PC-3 (cell line): ENCODE data around the gene OR5B21. TPM values are rescaled to one million over a fixed set of nuclear protein-coding genes. Genes with fewer than 3 reads are reported as not detected.

Experiments used
- ATAC-seq: fragments of 200-7000 bp; cut with Tn5 transposase; 2 replicates; pipeline ENCODE4 v1.9.1; 2020; ENCODE audit warnings: mild to moderate bottlenecking, moderate library complexity
- BruUV-seq: library from RNA; stranded (reverse); fragments of 400-500 nt; replicated peaks from 2 replicates; lab custom pipeline; 2021; lab: Mats Ljungman, UMichigan
- CTCF ChIA-PET: fragments of 300-600 bp; sonication (Branson Sonifier 250); formaldehyde crosslinking; loops from one replicate; lab custom pipeline; 2022; ENCODE audit warnings: antibody characterized with exemption; lab: Charles Lee
- POLR2A ChIA-PET: fragments of 300-600 bp; sonication (Branson Sonifier 250); formaldehyde crosslinking; loops from one replicate; lab custom pipeline; 2022; ENCODE audit warnings: antibody characterized with exemption; ENCODE audit not compliant: unreplicated experiment; lab: Charles Lee
- DNase-seq: peaks from one replicate; pipeline ENCODE4 v3.0.0-alpha.2; 2015
- H2AFZ ChIP-seq: fragments of 300-600 bp; sonication (generic); 2 replicates; pipeline ENCODE4 v1.6.0; 2016; ENCODE audit warnings: antibody characterized with exemption, low read length
- H3F3A ChIP-seq: fragments of 300-600 bp; sonication (generic); one replicate; pipeline ENCODE4 v1.6.0; 2017; ENCODE audit warnings: antibody characterized with exemption, low read length, control low read depth, mild to moderate bottlenecking; ENCODE audit not compliant: unreplicated experiment
- H3K27ac ChIP-seq: fragments of 300-600 bp; sonication (generic); 2 replicates; pipeline ENCODE4 v1.5.1; 2016; ENCODE audit warnings: mild to moderate bottlenecking, low read length
- H3K27me3 ChIP-seq: fragments of 300-600 bp; sonication (generic); 2 replicates; pipeline ENCODE4 v1.6.1; 2016; ENCODE audit warnings: low read length, mixed read lengths
- H3K36me3 ChIP-seq: fragments of 300-600 bp; sonication (generic); 2 replicates; pipeline ENCODE4 v1.6.1; 2016; ENCODE audit warnings: low read depth, mixed run types, low read length, mixed read lengths
- H3K4me1 ChIP-seq: fragments of 300-600 bp; sonication (generic); 2 replicates; pipeline ENCODE4 v1.5.1; 2016; ENCODE audit warnings: low read length; ENCODE audit not compliant: insufficient read depth
- H3K4me2 ChIP-seq: fragments of 300-600 bp; sonication (generic); 2 replicates; pipeline ENCODE4 v1.6.0; 2016; ENCODE audit warnings: low read length
- H3K4me3 ChIP-seq: fragments of 300-600 bp; sonication (generic); 2 replicates; pipeline ENCODE4 v1.5.1; 2016; ENCODE audit warnings: mild to moderate bottlenecking, low read length, mixed read lengths
- H3K79me2 ChIP-seq: fragments of 300-600 bp; sonication (generic); 2 replicates; pipeline ENCODE4 v1.6.1; 2017; ENCODE audit warnings: low read length, mixed read lengths
- H3K9ac ChIP-seq: fragments of 300-600 bp; sonication (generic); 2 replicates; pipeline ENCODE4 v1.6.0; 2016; ENCODE audit warnings: mild to moderate bottlenecking, low read length
- H3K9me2 ChIP-seq: fragments of 300-600 bp; sonication (generic); replicated peaks from 2 replicates; pipeline ENCODE4 v1.6.1; 2016; ENCODE audit warnings: mixed run types, low read length, mixed read lengths
- H3K9me3 ChIP-seq: fragments of 300-600 bp; sonication (generic); 2 replicates; pipeline ENCODE4 v1.6.1; 2016; ENCODE audit warnings: low read length, mixed read lengths
- H4K20me1 ChIP-seq: fragments of 300-600 bp; sonication (generic); 2 replicates; pipeline ENCODE4 v1.6.1; 2016; ENCODE audit warnings: low read length, mixed read lengths
- EZH2 ChIP-seq: fragments of 300-600 bp; sonication (generic); IDR thresholded peaks from one replicate; pipeline ENCODE4 v1.6.1; 2017; ENCODE audit warnings: antibody characterized with exemption, mild to moderate bottlenecking, low read length; ENCODE audit not compliant: unreplicated experiment
- EZH2phosphoT487 ChIP-seq: fragments of 300-600 bp; sonication (generic); IDR thresholded peaks from 2 replicates; pipeline ENCODE4 v1.6.1; 2018; ENCODE audit warnings: mild to moderate bottlenecking, antibody characterized with exemption, low read length, borderline replicate concordance
- intact Hi-C: fragments of 100-400 bp; cut with micrococcal nuclease; formaldehyde crosslinking; loops from 2 replicates; pipeline ENCODE4 v1.9.0; 2023
- total RNA-seq: library from RNA; depleted of rRNA; stranded (reverse); fragments of >200 nt; gene quantifications from 2 replicates; pipeline ENCODE4 v1.2.3, GENCODE V29; 2014
- TF ChIP-seq, protein P1 (sequence below): fragments of 300-600 bp; sonication (generic); conservative IDR thresholded peaks from 2 replicates; pipeline ENCODE4 v1.5.1; 2017; ENCODE audit warnings: antibody characterized with exemption, low read depth, mild to moderate bottlenecking, low read length

OR5B21 gene
- total RNA-seq, 1 experiment from 2014 or later = not detected

DNA sequence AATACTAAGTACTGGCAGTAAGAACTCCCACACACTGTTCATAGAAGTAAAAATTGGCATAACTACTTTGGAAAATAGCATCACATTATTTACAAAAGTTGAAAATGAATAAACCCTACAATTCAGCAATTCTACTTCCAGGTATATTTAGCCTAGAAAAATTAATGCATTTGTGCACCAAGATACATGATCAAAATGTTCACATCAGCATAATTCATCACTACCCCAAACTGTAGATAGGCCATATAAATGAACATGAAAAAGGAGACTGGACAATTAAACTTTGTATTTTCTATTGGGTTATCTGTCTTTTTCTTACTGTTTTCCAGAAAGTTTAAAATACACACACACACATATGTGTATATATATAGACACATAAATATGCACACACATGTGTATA, 5.9 kb downstream of the OR5B21 start:
- DNase-seq (no peak), ATAC-seq (no peak)
- POLR2A ChIA-PET = no interaction called here
- H3K4me1 ChIP-seq = no peaks in the 10 kb centered on the region
- H4K20me1 ChIP-seq = no peaks in the 10 kb centered on the region
- no peaks in the 10 kb centered on the region for H3K36me3 ChIP-seq
- H3K79me2 ChIP-seq = no peaks in the 10 kb centered on the region
- no peaks in the 10 kb centered on the region for H3K27me3 ChIP-seq
- H3K9me3 ChIP-seq = no peaks in the 10 kb centered on the region
- CTCF ChIA-PET = no interaction called here
- H3K27ac ChIP-seq = no peak overlapping the region
- H3K9ac ChIP-seq = no peak overlapping the region
- H3K4me2 ChIP-seq = no peak overlapping the region
- no peak overlapping the region for H3K4me3 ChIP-seq
- no peaks in the 10 kb centered on the region for H3F3A ChIP-seq
- H3K9me2 ChIP-seq = no peaks in the 10 kb centered on the region
- no peak overlapping the region for H2AFZ ChIP-seq
- BruUV-seq = no TSS peak
- intact Hi-C loops = no loop called here
- TF ChIP-seq, protein P1, sequence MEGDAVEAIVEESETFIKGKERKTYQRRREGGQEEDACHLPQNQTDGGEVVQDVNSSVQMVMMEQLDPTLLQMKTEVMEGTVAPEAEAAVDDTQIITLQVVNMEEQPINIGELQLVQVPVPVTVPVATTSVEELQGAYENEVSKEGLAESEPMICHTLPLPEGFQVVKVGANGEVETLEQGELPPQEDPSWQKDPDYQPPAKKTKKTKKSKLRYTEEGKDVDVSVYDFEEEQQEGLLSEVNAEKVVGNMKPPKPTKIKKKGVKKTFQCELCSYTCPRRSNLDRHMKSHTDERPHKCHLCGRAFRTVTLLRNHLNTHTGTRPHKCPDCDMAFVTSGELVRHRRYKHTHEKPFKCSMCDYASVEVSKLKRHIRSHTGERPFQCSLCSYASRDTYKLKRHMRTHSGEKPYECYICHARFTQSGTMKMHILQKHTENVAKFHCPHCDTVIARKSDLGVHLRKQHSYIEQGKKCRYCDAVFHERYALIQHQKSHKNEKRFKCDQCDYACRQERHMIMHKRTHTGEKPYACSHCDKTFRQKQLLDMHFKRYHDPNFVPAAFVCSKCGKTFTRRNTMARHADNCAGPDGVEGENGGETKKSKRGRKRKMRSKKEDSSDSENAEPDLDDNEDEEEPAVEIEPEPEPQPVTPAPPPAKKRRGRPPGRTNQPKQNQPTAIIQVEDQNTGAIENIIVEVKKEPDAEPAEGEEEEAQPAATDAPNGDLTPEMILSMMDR = no peak
- TF ChIP-seq EZH2phosphoT487 (no peak), EZH2 (no peak)

DNA sequence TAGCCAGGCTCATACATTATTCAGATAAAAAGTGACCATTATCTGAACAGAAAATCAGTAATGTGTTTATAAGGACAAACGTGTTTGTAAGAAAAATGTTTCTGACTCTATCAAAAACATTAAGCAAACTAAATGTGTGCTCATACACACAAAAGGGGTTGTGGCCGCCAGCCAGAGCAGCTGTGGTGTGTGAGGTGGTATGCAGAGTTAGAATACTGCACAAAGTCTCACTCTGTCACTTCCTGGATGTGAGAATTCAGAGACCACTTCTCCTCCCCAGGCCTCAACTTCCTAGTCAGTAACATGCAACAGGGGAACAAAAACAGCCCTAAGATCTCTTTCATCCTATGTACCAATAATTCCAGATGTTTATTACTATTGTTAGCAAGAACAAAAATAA, 9.4 kb downstream of the OR5B21 start:
- no peak for DNase-seq
- peaks cover 18% of the 10 kb centered on the region for H3K4me1 ChIP-seq
- no peak overlapping the region for H3K4me2 ChIP-seq
- H3K27me3 ChIP-seq = no peaks in the 10 kb centered on the region
- TF ChIP-seq, protein P1 = no peak
- no peak for TF ChIP-seq EZH2phosphoT487
- TF ChIP-seq EZH2 = no peak
- no peak overlapping the region for H3K4me3 ChIP-seq
- ChIA-PET CTCF (no interaction called here), POLR2A (no interaction called here)
- H3K36me3 ChIP-seq = no peaks in the 10 kb centered on the region
- H3F3A ChIP-seq = no peaks in the 10 kb centered on the region
- BruUV-seq = no TSS peak
- no peak overlapping the region for H3K27ac ChIP-seq
- no peak for ATAC-seq
- H3K9me3 ChIP-seq = no peaks in the 10 kb centered on the region
- H3K9ac ChIP-seq = no peak overlapping the region
- H4K20me1 ChIP-seq = no peaks in the 10 kb centered on the region
- H2AFZ ChIP-seq = no peak overlapping the region
- no peaks in the 10 kb centered on the region for H3K9me2 ChIP-seq
- no peaks in the 10 kb centered on the region for H3K79me2 ChIP-seq
- intact Hi-C loops = no loop called here

DNA sequence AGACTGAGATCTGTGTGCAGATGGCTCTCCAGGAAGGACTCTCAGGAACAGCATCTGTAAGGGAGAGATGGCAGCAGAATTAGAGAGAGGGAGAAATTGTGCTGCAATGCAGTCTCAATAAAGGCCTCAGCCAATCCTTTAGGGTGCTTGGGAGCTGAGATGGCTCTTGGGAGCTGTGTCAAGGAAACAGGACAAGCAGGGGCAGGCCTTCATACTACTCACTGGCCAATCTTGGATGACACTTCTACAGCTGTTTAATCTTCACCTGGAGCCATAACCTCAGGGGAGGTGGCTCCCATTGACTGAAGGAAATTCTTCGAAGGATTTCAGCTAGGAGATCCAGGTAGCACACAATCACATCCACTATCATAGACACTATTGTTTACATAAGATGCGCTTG, 10.0 kb downstream of the OR5B21 start:
- CTCF ChIA-PET = no interaction called here
- no peaks in the 10 kb centered on the region for H3K27me3 ChIP-seq
- H3F3A ChIP-seq = no peaks in the 10 kb centered on the region
- ATAC-seq (no peak), DNase-seq (no peak)
- no peak overlapping the region for H2AFZ ChIP-seq
- H3K79me2 ChIP-seq = no peaks in the 10 kb centered on the region
- H3K36me3 ChIP-seq = no peaks in the 10 kb centered on the region
- intact Hi-C loops = no loop called here
- H3K4me1 ChIP-seq = peaks cover 19% of the 10 kb centered on the region
- no TSS peak for BruUV-seq
- H3K9me3 ChIP-seq = no peaks in the 10 kb centered on the region
- no peak overlapping the region for H3K4me3 ChIP-seq
- H3K27ac ChIP-seq = no peak overlapping the region
- H3K9ac ChIP-seq = no peak overlapping the region
- no peaks in the 10 kb centered on the region for H4K20me1 ChIP-seq
- POLR2A ChIA-PET = no interaction called here
- TF ChIP-seq EZH2 (no peak), EZH2phosphoT487 (no peak)
- TF ChIP-seq, protein P1 = no peak
- H3K4me2 ChIP-seq = no peak overlapping the region
- H3K9me2 ChIP-seq = no peaks in the 10 kb centered on the region
